ENCODE data around the gene PARD3.
"Not testable (repeated sequence)": the region's sequence is repeated elsewhere in the genome, so short reads cannot be mapped to it uniquely, and the experiment has no call there.

The PARD3 gene

GRCh38 chr10:34359435-34359813 is 455.7 kb downstream of the PARD3 start:
- DNase-seq: no peak

DNA sequence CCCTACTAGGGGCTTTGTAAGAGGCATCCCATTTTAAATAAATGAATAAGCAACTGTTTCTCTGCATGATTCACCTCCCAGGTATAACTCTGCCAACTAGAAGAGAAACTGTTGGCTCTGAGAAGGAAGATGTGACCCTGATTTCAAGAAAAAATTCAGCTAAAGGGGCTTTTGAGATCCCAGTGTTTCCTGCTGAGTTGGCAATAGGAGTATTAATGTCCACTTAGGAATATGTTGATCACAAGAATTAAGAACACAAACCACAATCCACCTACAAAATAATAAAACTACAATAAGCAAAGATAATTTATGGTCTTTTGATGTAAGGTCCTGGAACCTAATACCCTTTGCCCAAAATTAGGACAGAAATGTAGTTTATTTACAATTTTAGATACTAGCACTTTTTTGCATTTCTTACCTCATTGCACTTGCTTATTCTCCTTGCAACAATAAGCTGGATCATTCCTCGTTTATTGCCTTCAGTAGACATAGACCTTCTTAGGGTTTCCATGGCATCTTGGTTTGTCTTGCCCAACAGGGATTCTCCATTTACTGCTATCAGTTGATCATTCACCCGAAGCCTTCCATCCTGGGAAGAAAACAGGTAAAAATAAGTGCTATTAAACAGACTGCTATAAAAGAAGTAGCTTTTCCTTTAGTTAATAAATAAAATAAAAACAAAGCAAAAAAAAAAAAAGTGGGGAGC is 456.2 kb downstream of the PARD3 start:
- DNase-seq: no peak

GRCh38 chr10:34356463-34356862 is 458.6 kb downstream of the PARD3 start:
- no peak for DNase-seq

DNA sequence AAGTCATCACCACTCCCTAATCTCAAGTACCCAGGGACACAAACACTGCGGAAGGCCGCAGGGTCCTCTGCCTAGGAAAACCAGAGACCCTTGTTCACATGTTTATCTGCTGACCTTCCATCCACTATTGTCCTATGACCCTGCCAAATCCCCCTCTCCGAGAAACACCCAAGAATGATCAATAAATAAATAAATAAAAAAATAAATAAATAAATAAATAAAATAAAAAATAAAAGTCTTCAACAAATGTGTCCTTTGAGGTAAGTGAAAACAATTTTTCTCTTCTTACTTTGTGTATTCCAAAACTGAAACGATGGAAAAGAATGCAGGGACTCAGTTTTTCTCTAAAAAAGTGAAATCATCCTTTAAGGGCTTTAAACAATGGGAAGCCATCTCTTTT is 461.6 kb downstream of the PARD3 start:
- DNase-seq: not testable (repeated sequence)

DNA sequence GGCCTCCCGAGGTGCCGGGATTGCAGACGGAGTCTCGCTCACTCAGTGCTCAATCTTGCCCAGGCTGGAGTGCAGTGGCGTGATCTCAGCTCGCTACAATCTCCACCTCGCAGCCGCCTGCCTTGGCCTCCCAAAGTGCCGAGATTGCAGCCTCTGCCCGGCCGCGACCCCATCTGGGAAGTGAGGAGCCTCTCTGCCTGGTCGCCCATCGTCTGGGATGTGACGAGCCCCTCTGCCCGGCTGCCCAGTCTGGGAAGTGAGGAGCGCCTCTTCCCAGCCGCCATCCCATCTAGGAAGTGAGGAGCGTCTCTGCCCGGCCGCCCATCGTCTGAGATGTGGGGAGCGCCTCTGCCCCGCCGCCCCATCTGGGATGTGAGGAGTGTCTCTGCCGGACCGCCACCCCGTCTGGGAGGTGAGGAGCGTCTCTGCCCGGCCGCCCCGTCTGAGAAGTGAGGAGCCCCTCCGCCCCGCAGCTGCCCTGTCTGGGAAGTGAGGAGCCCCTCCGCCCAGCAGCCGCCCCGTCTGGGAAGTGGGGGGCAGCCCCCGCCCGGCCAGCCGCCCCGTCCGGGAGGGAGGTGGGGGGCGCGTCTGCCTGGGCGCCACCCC is 462.4 kb downstream of the PARD3 start:
- not testable (repeated sequence) for DNase-seq

DNA sequence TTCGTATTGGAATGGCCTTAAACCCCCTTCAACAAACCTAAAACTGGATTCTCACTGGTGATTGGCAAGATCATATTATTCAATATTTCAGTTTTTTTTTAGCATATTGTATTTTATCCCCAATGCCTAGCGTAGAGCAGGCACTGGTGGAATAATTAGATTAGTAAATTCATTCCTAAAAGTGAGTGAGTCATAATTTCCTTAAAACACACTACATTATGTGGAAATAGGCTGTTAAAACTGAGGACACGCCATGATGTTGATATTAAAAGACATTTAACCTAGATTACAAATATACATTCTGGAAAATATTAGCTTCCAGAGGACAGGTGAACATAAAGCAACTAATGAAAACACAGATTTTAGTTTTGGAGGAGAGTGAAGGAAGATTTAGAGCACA is 463.9 kb downstream of the PARD3 start:
- no peak for DNase-seq

DNA sequence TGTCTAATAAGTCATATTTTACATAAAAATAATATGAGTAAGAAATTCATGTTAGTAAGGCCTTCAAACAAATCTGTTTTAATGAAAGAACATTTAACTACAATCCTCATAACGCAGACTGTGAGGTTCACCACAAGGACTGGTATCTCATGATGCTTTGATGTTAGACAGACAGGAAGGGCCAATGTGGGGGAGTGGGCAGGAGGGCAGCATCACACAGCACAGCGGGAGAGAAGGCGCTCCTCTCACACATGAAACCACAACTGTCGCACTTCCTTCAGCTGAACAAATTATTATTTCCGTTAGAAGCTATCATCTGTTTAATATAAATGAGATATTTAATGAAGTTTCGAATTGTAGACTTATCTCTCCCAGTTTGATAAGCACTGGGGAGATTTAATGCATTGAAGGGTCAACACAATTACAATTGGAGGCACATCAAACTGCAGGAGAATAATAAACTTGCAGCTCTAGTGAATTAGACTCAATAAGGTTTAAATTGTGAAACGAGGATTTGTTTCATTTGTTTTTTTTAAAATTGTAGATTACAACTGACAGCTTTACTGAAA is 466.1 kb downstream of the PARD3 start:
- no peak for DNase-seq

DNA sequence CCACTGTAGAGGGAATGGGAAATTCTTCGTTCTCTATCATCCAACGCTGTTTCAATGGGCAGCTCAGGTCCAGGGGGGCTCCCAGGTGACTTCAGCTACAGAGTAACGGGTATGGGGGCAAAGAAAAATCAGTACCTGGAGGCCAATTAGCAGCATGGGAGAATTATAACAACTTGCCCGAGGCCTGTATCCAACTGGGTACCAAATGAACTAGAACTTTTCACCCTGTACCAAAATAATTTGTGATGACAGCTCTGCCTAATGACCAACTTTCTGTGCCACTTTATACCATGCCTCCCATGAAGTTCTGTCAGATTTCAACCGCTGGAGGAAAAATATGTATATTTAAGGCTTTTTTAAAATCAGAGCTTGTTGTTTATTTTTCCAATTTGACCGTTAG is 467.1 kb downstream of the PARD3 start:
- DNase-seq: no peak

DNA sequence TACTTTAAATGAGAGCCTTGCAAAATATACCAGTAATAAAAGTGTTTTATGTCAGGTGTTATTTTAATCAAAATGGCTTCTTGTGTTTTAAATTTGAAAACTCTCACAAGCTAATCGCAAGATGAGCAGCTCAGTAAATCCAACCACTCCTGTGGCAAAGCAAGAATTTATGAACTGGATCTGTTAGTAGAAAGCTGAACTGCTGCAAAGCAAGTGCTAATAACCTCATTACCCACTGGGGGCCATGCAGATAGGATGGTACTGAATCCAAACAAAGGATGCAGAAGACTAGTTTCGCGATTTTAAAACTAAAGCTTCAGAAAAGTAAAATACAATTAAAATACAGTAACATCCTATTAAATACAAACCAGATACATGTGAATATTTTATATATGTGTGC is 468.0 kb downstream of the PARD3 start:
- no peak for DNase-seq

DNA sequence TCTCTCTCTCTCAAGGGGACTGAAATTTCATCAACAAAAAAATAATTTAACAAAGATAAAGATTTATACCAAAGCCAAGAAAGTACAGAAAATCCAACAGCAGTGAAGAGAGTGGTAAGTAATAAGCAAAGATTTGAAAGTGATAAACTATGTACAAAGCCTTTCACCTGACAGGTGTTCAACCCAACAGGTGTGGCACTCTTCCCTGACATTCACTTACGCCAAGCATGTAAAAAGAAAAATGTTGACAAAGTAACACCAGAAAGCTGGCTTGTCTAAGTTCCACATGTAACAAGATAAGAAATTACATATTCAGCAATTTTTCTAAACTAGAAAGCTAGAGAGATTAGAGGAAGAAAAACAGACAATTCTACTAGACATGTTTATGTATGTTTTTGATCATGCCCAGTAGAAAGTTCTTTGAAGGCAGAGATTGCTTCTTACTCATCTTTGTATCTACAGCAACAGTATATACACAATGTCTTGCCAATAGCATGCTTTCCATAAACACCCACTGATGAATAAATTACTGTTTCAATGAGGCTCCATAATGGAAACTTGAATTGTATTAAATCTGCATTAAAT is 468.5 kb downstream of the PARD3 start:
- DNase-seq: no peak

GRCh38 chr10:34345383-34345782 is 469.7 kb downstream of the PARD3 start:
- no peak for DNase-seq

DNA sequence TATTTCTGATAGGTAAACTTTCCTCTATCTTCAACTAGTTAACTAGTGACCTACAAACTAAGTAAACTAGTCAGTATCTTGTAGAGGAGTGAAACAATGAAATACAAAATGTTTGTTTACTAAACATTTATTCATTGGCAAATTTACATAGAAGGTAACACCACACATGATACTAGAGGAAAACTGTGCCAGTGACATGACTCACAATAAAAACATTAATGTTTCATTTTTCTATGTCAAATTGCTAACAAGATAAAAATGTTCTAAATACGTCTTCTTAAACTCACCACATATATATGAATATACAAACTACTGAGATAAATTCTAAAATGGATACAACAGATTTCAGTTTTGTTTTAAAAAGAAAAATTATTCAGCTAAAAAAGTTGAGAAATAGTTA is 471.3 kb downstream of the PARD3 start:
- no peak for DNase-seq

DNA sequence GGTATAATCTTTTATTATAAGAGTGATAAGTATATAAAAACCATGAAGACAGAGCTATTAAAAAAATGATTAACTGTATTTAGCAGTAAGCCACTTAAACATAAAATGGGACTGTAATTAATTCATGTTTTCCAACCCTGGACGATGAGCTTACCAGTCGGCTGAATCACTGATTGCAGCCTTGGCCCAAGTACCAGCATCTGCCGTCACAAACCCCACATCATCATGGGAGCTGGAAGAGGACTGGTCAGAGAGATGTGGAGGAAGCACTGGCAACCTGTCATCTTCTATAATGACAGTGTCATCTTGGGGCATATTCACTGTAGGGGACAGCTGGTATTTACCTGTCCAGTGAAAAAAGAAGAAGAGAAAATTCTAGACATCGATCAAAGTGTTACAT is 473.6 kb downstream of the PARD3 start:
- peak; percentile 1 for DNase-seq

DNA sequence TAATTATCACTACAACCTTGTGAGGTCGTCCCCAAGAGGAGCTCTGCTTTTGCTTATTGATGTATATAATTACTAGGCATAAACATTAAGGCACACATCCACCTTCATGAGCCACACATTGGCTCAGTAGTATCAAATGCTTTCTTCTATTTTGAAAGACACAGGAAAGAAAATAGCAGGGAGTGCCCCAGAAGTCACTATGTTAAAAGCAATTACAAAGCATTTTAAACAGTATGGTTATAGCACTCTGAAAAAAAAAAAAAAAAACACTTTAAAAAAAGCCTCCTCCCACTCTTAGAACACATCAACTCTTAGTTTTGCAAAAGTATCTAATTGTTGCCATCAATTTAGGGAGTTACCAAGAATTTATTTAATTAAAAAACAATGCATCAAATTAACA is 474.2 kb downstream of the PARD3 start:
- DNase-seq: no peak

- DNase-seq: no peak
These were observed 475.1 kb downstream of the PARD3 start for GRCh38 chr10:34339816-34340553.

- no peak for DNase-seq
These were observed 477.2 kb downstream of the PARD3 start for GRCh38 chr10:34337917-34338316.

GRCh38 chr10:34335960-34336690 is 479.0 kb downstream of the PARD3 start:
- DNase-seq: no peak

DNA sequence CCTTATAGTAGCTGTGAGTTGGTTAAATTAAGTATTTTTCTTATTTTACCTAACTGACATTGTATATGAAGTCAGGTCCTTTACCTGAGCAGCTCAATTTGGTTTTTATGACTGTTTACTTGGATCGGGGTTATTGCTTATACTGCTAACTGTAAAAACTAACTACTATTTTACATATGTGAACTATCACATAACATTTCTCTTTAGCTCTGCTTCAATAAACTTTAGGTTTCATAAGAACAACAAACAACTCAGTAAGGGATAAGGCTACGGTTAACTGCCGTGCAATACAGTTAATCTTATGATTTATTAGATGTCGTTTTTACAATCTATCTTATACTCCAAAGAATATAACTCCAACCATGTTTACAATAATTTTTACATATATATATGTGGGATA is 480.2 kb downstream of the PARD3 start:
- DNase-seq: no peak

DNA sequence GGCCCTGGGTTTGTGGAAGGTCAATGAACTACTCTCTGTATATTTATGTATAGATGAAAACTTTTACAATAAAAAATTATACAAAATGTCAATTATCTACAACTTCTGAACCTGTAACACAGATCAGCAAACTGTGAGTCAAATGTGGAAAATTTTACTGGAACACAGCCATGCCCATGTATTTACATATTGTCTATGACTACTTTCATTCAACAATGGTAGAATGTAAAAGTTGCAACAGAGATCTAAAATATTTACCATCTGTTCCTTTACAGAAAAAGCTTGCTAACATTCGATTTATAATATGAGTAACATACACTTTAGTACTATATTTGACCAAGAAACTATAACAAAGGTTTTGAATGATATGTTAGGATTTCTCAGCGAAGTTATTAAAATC is 481.6 kb downstream of the PARD3 start:
- DNase-seq: no peak

GRCh38 chr10:34327184-34327583 is 487.9 kb downstream of the PARD3 start:
- DNase-seq: no peak

DNA sequence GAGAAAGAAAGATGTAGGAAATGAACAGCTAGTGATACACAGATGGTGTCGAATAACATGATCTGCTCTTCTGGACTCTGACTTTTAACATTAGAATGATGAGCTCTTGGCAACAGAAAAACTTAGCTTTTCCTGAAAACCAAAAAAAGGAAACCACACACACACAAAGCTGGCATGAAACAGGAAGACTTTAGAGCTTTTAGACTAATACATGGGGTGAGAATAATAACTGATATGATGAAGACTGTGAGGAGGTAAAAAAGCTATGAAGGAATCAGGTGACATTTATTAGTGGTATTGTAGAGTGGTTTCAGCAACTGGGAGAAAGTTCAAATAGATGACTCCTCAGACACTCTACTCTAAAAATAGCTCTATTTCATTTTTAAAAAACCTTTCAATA is 491.9 kb downstream of the PARD3 start:
- no peak for DNase-seq

GRCh38 chr10:34320265-34320664 is 494.8 kb downstream of the PARD3 start:
- DNase-seq: no peak
